NCI-H524 (cell line): ENCODE data around the gene RNF144A.

Source experiments
- DNase-seq, 2 experiments: peaks; one replicate each; lab custom pipeline; 2025; lab: John Stamatoyannopoulos, UW

The RNF144A gene

DNA sequence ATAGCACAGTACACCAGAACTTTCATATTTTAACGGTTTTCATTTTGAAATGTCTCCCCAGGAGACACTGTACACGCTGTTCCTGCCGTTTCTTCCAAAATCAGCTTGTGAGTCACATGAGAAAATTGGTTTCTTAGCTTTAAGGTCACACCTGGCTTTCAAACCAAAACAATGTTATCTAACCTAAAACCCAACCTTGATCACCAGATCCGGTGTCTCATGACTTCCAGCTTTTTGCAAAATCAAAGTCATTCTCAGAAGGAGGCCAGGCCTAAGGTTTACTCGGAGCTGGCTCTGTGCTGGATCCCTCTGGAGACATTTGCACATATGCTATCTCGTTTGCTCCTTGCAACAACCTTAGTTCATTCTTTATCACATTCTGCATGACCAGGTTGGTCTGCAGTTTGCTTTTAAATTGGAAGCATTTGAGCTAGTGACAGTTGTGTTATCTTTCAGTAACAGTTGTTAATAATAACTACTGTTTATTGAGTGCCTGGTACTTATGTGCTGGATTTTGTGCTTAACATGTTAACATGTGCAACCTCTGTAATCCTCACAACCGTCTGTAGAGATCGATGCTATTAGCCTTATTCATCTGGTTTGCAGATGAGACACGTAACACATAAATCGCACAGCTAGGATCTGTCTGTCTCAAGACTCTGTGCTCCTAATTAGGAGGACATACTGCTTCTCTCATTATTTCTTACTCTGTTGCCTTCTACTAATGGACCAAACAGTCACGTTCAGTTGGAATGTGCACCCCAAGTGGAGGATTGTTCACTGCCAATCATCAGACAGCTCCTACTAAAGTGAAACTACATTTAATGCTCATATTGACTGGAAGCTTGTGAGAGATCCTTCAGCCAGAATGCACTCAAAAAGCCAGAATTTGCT, 105.5 kb downstream of the RNF144A start:
- peak; percentile 71 to 95 for DNase-seq

DNA sequence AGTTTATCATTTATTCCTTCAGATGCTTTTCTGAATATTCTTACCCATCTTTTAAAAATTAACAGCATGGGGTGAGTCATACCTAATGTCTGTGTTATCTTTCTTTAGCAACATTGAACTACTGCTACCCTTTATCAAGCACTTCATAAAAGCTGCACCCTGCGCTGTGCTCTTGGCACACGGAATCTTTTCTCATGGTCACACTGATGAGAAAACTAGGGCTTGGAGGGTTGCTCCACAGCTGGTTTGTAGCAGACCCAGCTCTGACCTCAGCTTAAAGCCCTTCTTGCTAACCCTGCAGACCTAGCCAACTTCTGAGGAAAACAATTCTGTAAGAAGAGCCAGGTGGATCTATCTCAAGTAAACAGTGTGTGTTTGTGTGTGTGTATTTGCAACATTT, 106.3 kb downstream of the RNF144A start:
- no peak for DNase-seq

DNA sequence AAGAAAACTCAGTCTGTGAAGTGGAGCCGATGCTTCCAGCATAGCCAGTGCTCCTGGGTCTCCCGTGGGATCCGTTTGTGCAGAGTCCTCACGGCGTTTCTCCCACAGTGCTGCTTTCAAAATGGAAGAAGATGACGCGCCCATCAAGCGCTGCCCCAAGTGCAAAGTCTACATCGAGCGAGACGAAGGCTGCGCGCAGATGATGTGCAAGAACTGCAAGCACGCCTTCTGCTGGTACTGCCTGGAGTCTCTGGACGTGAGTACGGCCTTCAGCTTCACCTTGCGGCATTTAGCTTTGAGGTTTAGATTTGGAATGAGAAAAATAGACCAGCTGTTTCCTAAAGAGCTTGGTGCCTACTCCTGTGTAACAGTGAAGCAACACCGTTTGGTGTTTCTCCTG, 107.0 kb downstream of the RNF144A start:
- no peak for DNase-seq

DNA sequence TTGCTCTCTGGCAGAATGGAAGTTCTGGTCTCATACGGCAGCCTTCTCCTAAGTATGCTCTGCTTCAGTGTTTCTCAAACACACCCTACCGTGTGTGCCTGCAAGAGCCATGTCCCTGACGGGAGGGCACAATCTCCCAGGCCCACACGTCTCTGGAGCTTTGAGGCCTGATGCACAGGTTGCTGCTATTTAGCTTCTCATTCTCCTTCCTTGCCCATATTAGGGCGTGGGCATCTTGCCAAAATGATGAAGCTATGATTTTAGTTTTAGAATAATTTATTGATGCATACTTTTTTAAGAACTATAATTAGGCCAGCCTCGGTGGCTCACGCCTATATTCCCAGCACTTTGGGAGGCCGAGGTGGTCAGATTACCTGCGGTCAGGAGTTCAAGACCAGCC, 107.9 kb downstream of the RNF144A start:
- no peak for DNase-seq

DNA sequence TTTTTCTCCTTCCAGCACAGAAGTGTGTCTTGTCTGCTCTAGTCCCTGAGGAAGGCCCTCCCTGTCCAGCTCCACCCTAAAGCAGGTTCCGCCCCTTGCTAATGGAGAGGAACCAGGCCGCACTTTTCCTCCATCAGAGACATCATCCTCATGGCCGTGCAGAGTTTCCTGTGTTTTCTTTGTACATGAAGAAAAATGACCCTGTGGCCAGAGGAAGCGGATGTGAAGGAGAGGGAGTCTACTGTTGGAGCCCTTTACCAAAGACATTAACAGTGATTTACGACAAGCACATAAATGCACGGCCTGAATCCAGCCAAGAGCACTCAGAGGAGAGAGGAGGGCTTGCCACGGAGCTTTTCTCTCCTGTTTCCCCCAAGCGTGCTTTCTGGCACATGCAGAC, 109.5 kb downstream of the RNF144A start:
- DNase-seq: no peak

DNA sequence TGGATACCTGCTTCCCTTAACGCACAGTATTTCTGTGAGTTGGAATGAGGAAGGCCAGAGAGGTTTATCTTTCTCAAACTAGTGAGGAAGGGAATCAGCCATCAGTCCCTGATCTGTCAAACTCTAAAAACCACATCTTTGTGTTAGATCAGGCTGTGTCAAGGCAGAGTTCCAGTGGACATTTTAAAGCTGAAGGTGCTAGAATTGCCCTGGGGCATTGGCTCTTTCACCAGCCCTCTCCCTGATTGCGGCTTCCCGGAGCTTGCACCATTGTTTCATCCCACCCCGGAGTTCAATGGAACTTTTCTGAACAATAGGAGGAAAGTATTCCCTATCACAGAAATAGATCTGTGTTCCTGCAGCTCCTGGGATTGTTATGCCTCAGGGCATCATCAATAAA, 110.2 kb downstream of the RNF144A start:
- no peak for DNase-seq

DNA sequence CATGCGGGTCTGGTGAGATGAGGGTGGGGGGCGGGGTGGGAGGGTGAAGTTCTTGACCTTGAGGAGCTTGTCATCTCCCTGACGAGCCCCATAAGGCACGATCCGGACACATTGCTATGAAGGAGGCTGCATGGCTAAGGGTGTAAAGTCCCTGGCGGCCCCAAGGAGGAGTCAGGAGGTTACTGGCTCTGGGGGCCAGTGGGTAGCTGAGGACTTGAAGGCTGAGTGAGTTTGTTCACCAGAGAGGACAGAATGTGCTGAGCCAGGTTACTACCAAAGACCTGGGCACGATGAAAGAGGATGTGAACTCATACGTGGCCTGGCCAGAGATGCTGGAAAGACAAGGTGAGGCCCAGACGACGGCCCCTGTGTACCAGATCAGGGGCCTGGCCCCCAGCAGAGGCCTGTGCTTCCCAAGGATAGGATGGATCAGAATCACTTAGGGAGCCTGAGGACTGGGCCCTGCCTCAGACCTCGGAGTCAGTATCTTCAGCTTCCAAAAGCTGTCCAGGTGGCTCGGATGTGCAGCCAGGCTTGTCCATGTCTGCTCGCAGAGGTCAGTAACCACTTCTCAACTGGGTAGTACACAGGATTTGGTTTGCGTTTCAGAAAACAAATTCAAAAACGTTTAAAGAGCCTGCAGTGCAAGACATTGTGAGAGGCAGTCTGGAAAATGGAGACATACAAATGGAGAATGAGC, 110.9 kb downstream of the RNF144A start:
- no peak for DNase-seq

DNA sequence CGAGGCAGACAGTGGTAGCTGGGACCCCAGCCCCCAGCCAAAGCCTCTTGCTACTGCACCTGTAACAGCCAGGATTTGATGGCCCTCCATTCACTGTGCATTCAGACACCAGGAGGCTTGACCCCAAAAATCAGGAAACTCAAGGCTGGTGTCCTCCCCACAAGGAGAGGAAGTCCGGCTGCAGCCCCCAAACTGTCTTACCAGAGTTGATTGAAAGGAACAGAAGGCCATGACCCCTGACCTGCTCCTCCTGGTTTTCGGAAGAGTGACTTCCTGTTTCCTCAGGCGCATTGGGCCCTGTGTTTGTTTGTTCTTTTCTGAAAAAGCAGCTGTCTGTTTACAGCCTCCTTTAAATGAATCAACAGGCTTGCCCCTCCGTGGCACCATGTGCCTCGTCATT, 111.6 kb downstream of the RNF144A start:
- DNase-seq: no peak

DNA sequence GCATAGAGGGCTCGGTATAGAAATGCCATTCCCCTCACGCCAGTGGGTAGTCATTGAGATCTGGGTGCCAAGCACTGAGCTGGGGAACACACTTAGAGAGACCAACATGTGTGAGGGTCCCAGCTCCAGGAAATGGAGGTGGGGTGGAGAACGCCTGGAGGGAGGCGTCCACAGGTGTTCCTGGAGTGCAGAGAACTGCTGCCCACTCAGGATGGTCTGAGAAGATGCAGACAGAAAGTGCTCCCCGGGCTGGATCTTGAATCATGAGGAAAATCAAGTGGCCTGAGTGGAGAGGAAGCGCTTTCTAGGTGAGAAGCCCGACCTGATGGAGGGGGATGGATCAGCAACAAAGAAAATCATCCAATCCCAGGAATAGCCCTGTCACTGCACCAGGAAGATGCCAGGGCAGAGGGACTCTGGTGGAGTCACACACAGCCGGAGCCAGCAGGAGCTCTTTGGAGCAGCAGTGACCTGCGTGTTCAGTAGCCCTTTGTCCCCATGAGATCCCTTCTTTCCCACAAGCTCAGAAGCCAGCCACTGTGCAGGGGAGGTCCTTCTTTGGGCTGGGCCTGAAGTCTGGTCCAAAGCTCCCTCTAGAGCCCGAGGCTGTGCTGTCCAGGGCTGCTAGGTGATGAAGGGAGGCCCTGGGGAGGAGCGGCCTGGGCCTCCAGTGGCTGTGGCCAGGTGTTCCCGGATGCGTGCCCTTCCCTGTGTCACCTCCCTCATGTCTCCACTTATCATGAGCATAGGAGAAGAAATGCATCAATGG, 112.3 kb downstream of the RNF144A start:
- peak in 1 of 2 experiments; percentile 18 for DNase-seq

DNA sequence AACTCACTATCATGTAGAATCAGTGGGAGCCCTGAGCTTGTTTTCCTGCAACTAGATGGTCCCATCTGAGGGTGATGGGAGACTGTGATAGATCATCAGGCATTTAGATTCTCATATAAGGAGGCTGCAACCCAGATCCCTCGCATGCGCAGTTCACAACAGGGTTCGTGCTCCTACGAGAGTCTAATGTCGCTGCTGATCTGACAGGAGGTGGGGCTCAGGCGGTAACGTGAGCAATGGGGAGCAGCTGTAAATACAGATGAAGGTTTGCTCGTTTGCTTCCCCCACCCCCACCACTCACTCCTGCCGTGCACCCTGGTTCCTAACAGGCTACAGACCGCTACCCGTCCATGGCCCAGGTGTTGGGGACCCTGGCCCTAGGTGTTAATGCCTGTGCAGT, 113.6 kb downstream of the RNF144A start:
- no peak for DNase-seq

DNA sequence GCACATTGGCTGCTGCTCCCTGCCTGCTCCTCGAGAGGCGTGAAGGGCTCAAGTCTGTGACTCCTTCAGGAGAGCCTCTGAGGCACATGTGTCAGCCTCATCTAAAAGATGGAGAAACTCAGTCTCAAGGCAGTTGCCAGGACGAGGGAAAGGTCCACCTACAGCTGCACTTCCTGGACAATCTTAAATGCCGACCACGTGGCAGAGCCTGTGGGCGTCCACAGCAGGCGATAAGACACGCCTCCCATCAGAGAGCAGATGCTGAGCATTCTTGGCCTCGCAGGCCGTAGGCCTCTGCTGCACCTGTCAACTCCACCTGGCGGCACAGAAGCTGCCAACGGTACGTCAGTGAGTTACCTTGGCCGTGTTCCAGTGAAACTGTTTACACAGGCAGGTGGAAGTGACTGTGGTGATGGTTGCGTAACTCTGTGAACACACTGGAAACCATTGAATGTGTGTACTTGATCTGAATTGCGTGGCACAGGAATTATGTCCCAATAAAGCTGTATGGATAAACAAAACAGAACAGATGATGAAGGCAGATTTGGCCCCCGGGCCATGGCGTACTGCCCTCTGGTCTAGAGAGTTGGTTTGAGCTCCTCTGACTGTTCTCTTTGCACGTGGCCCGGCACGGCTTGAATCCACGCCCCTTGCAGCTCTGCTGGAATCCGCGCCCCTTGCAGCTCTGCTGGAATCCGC, 114.5 kb downstream of the RNF144A start:
- DNase-seq: peak; percentile 75 to 91

DNA sequence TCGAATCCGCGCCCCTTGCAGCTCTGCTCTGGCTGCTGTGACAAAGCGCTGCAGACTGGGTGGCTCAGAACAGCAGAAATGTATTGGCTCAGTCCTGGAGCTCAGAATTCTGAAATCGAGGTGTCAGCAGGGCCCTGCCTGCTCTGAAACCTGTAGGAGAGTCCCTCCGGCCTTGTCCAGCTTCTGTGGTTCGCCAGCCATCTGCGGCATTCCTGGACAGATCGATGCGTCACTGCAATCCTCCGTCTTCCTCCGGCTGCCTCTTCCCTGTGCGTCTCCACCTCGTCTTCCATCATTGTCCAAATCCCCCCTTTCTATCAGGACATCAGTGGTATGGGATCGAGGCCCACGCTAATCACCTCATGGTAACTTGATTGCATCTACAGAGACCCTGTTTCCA, 115.2 kb downstream of the RNF144A start:
- DNase-seq: no peak

DNA sequence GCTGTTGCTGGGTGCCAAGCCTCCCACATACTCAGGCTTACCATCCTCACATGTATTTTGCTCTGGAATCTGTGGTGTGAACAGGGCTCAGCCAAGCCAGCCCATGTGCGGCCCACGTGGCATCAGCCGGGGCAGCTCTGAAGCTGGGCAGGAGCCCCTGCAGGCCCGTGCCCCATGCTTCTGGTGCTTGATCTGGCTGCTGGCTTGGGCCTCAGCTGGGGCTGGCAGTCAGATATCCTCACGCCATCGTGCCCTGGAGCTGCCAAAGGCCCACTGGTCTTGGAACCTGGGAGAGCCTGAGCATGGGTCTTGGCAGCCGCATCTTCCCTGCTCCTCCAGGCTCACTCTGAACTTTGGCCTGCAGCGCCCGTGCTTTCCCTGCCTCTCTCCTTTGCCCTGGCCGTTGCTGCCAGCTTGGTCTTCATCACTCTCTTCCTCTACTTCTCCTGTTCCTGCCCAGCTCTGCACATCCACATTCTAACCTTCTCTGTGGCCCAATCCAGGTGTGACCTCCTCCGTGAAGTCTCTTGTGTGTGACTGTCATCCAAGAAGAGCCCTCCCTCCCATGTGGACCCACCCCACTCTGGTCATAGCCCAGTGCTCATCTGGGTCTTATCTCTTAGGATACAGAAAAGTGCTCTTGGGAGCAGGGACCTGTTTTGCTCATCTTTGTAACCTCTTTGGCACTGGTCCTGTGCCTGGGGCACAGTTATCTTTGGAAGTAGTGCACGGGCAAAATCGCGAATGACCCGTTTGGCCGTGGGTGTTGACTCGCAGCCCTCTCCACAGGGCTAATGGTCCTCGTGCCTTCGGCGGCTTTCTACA, 116.1 kb downstream of the RNF144A start:
- no peak for DNase-seq

DNA sequence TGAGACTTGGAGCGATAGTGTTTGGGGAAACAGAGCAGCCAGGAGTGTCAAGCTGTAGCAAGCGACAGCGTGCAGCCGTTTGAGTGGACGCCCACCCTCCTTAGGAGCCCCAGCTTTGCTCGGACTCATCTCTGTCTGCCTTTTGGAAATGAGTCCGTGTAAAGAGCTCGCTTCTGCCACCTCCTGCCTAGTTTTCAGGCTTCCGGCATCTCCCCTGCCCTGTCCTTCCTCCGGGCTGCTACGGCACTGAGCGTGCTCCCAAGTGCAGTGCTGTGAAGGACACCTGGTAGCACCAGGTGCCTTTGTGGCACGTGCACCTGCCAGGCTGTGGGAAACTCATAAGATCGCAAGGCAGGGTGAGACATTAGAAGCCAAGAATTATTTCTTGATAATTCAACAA, 117.1 kb downstream of the RNF144A start:
- peak in 1 of 2 experiments; percentile 56 for DNase-seq

DNA sequence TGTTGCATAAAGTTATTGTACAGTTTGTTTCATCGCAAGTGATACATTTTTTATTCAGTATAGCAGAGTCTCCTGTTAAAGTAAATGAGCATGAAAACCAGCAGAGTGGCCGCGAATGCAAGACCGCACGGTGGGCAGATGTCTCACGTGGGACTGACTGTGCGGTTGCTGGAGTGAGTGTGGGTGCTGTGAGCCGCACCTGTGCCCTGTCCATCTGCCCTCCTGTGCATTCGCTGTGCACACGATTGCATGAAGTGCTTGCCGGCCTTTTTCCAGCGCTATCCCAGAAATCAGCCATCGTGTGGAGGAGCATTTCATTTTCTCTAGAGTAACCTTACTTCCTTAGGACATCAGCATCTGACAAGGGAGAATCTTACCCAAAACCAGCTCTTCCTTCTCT, 118.7 kb downstream of the RNF144A start:
- DNase-seq: peak in 1 of 2 experiments; percentile 22

DNA sequence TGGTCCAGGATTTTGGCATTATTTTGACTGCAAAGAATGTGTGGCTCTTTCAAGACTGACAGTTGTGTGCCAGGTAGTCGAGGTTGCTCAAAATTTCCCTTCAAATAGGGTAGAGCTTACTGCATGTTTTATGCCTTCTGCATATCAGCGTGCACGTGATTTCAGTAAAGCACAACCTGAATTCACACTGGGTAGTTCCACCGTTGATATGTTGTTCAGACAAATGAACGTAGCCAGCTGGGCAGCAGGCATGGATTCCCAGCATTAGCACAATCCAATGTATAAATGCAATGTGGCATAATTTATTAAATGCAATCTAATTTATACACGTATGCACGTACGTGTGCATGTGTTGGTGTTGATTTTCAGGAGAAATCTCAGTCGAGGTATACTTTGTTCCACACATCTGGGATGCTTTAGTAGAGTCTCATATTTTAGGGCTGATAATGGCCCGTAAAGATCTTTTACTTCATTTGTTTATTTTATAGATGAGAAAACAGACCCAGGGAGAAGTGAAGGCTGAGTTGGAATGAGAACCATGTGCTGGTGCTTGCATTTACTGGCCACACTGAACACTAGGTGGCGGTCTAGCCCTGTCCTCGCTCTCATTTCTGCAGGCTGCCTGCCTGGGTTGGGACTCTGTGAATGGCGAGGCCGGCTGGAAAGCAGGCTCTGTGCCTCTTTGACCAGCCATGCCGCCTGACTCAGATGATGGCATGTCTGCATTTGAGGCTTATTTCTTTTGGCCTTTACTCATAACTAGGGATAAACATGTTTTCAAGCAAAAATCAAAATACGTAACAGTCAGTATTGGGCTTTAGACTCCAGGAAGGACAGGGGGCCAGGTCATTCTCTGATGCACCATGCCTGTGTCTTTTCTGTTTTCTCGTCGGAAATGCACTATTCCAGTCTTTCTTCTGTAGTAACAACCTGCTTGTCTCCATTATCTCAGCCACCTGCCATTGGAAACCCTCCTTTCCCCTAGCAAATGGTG, 120.4 kb downstream of the RNF144A start:
- DNase-seq: peak; percentile 40 to 81

DNA sequence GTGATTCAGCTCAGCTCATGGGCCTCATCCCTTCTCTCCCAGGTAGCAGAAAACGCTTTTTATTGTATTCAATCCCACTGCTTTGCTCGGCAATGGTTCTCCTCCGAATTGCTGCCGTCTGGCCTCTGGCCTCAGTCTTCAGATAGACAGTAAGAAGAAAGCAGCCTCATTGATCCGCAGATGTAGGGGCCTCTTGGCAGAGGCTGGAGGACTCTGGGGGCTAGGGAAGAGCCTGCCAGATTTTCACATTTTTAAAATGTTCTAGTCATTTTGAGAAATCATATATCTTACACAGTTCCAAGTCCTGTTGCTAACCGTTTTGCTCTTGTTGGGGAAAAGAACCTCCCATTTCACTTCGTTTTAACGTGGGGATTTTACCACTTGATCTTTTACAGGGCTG, 123.3 kb downstream of the RNF144A start:
- DNase-seq: no peak

DNA sequence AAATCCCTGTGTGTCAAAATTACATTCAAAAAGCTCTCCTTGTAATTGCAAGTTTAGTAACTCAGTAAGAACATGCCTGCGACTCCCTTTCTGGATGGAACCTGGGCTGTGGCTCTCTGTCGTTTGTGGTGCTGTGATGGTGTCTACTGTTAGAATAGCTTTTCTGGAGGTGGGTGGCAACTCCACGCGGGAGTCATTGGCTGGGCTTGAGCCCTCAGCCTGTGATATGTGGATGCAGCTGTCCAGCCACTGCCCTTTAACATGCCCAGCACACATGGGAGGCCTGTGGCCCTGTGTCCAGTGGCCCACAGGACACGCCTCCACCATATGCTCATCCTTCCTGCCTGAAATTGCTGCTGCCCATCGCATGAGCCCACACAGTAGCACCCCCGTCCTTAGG, 124.2 kb downstream of the RNF144A start:
- DNase-seq: peak in 1 of 2 experiments; percentile 47

DNA sequence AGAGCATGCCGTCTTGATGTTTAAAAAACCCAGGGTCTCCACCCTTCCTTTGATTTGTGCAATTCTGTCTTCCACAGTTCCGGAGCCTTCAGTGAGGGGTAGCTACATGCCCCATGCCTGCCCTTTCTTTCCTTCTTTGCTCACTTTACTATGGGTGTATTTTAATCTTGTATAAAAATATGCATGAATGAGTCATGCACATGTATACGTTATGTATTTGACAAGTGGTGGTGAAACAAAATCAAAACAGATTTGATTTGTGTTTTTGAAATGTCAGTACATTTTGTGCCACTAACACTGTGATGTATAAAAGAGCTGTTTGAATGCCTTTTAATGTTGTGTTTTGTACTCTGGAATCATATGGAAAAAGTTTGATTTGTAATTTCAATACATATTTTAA, 126.5 kb downstream of the RNF144A start:
- DNase-seq: no peak
